GM12801 (cell line): Measurements from ENCODE around the gene ERBB4.

Experiments used
- TF ChIP-seq, protein P1 (sequence below): IDR thresholded peaks from one replicate; pipeline ENCODE4 v1.5.1; 2011; ENCODE audit warnings: control low read depth; ENCODE audit not compliant: insufficient read length; ENCODE audit errors: extremely low read depth

ERBB4 gene

DNA sequence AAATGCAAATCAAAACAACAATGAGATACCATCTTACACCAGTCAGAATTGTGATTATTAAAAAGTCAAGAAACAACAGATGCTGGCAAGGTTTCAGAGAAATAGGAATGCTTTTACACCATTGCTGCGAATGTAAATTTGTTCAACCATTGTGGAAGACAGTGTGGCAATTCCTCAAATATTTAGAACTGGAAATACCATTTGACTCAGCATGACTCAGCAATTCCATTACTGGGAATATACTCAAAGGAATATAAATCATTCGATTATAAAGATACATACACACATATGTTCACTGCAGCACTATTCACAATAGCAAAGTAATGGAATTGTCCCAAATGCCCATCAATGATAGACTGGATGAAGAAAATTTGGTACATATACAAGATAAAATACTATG lies 516.7 kb downstream of the ERBB4 start:
- TF ChIP-seq, protein P1, sequence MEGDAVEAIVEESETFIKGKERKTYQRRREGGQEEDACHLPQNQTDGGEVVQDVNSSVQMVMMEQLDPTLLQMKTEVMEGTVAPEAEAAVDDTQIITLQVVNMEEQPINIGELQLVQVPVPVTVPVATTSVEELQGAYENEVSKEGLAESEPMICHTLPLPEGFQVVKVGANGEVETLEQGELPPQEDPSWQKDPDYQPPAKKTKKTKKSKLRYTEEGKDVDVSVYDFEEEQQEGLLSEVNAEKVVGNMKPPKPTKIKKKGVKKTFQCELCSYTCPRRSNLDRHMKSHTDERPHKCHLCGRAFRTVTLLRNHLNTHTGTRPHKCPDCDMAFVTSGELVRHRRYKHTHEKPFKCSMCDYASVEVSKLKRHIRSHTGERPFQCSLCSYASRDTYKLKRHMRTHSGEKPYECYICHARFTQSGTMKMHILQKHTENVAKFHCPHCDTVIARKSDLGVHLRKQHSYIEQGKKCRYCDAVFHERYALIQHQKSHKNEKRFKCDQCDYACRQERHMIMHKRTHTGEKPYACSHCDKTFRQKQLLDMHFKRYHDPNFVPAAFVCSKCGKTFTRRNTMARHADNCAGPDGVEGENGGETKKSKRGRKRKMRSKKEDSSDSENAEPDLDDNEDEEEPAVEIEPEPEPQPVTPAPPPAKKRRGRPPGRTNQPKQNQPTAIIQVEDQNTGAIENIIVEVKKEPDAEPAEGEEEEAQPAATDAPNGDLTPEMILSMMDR = no peak

DNA sequence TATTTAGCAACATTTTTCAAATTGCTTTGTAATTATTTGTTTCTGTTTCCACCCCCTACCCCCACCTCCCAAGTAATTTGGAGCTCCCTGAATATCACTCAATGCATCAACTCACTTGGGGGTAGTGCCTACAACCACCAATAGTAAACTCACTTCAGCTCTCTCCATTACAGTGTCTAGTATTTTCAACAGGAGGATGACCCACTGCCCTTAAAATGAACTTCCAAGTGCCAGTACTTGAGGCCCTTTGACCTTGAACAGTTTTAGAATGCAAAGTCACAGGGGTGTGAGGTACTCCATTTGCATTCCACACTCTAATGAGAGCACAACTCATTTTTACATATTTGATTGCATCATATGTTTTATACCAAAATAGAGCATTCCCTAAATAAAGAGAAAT lies 523.0 kb downstream of the ERBB4 start:
- TF ChIP-seq, protein P1 = no peak

DNA sequence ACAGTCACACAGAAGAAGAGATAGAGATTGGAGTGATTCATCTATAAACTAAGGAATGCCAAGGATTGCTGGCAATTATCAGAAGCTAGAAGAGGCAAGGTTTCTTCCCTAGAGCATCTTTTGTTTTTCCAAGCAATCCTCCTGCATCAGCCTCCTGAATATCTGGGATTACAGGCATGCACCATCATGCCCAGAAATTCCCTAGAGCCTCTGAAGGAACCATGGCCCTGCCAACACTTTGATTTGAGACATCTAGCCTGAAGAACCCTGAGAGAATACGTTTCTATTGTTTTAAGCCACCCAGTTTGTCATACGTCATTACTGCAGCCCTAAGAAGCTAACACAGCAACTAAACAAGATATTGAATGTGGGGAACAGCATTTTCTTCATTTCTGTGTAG lies 525.0 kb downstream of the ERBB4 start:
- TF ChIP-seq, protein P1 = no peak

DNA sequence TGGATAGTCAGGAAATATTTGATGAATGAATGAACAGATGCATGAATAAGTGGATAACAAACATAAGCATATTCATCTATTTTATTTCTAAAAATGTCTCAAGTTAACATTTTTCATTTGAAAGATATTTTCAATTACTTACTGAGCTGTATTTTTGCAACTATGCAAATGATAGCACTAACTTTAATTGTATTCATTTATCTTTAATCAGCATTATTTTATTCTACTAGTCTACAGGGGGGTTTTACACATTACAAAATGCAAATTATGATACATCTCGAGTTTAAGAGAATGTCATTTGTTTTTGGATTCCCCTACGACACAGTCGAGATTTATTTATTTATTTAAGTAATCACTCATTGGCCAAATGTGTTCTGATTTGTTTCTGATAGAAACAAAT lies 530.6 kb downstream of the ERBB4 start:
- TF ChIP-seq, protein P1 = no peak

GRCh38 chr2:212005085-212005671 lies 533.4 kb downstream of the ERBB4 start:
- TF ChIP-seq, protein P1 = no peak

- TF ChIP-seq, protein P1 = no peak
These were observed 537.3 kb downstream of the ERBB4 start for GRCh38 chr2:212001325-212001724.

DNA sequence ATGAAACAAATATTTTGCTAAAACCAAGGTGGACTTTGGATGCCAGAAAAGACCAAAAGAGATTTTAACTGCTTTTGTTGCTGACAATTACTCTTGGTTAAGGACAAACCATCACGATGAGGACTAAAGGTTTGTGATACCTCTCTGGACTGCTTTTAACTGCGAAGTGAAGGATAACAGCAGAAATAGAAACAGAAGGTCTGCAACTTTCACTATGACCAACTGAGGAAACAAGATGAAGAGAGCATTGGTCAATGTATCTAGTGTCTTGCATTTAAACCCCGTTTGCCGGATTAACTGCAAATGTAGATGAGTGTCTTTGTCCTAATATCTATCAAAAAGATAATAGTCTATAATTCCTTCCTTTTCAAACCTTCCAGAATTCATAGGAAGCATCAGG lies 541.7 kb downstream of the ERBB4 start:
- TF ChIP-seq, protein P1 = no peak

DNA sequence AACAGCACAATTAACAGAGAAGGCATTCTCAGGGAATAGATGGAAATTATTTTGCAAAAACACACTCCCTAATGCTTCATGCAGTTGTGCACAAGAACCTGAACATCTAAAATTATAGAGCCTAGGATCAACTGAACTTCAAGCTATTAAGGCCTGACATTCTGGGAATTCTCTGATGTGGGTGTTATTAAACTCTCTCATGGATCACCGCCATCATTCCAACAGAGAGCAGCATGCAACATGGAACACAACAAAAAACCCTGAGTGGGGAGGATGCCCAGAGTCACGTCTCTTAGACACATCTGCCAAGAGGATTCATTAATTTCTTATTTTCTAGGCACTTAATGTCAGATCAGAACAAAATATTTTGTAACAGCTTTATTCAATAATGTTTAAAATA lies 543.8 kb downstream of the ERBB4 start:
- TF ChIP-seq, protein P1 = no peak
